Liver (tissue), 3 donors: Measurements from ENCODE around the gene PGS1.

Source experiments
- FOXA1 ChIP-seq: IDR thresholded peaks from 2 replicates; pipeline ENCODE4 v1.6.1; 2016; ENCODE audit warnings: antibody characterized with exemption
- GABPA ChIP-seq, 2 donors: IDR thresholded peaks in 1 of 2; conservative IDR thresholded peaks in 1 of 2; 2 replicates each; pipeline ENCODE4 v1.6.1; 2016; ENCODE audit warnings: antibody characterized with exemption in 2 of 2, mild to moderate bottlenecking in 1 of 2, moderate library complexity in 1 of 2
- JUND ChIP-seq, 2 donors: IDR thresholded peaks; 2 replicates each; pipeline ENCODE4 v1.6.1; 2016; ENCODE audit warnings: antibody characterized with exemption in 2 of 2
- MAX ChIP-seq: IDR thresholded peaks from 2 replicates; pipeline ENCODE4 v1.6.1; 2016; ENCODE audit warnings: antibody characterized with exemption
- RAD21 ChIP-seq, 2 donors: IDR thresholded peaks; 2 replicates each; pipeline ENCODE4 v1.6.1; 2016; ENCODE audit warnings: antibody characterized with exemption in 2 of 2, mild to moderate bottlenecking in 2 of 2
- YY1 ChIP-seq: IDR thresholded peaks from 2 replicates; pipeline ENCODE4 v1.6.1; 2016; ENCODE audit warnings: antibody characterized with exemption, mild to moderate bottlenecking
- ZBTB33 ChIP-seq: IDR thresholded peaks from 2 replicates; pipeline ENCODE4 v1.6.1; 2016; ENCODE audit warnings: antibody characterized with exemption
- TF ChIP-seq, protein P1 (sequence below): IDR thresholded peaks from 2 replicates; pipeline ENCODE4 v1.6.1; 2016; ENCODE audit warnings: antibody characterized with exemption, mild to moderate bottlenecking
- TF ChIP-seq, protein P2 (sequence below): fragments of 150-350 bp; IDR thresholded peaks from 2 replicates; pipeline ENCODE4 v1.5.1; 2017; ENCODE audit warnings: improper control_type of control experiment, low read depth, low read length; ENCODE audit not compliant: missing input control
- TF ChIP-seq, protein P3 (sequence below): IDR thresholded peaks from 2 replicates; pipeline ENCODE4 v1.6.1; 2016; ENCODE audit warnings: antibody characterized with exemption
- donor health status: healthy.
- donor health status: healthy.

- TF ChIP-seq, protein P1, sequence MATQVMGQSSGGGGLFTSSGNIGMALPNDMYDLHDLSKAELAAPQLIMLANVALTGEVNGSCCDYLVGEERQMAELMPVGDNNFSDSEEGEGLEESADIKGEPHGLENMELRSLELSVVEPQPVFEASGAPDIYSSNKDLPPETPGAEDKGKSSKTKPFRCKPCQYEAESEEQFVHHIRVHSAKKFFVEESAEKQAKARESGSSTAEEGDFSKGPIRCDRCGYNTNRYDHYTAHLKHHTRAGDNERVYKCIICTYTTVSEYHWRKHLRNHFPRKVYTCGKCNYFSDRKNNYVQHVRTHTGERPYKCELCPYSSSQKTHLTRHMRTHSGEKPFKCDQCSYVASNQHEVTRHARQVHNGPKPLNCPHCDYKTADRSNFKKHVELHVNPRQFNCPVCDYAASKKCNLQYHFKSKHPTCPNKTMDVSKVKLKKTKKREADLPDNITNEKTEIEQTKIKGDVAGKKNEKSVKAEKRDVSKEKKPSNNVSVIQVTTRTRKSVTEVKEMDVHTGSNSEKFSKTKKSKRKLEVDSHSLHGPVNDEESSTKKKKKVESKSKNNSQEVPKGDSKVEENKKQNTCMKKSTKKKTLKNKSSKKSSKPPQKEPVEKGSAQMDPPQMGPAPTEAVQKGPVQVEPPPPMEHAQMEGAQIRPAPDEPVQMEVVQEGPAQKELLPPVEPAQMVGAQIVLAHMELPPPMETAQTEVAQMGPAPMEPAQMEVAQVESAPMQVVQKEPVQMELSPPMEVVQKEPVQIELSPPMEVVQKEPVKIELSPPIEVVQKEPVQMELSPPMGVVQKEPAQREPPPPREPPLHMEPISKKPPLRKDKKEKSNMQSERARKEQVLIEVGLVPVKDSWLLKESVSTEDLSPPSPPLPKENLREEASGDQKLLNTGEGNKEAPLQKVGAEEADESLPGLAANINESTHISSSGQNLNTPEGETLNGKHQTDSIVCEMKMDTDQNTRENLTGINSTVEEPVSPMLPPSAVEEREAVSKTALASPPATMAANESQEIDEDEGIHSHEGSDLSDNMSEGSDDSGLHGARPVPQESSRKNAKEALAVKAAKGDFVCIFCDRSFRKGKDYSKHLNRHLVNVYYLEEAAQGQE = no peak
- TF ChIP-seq, protein P2, sequence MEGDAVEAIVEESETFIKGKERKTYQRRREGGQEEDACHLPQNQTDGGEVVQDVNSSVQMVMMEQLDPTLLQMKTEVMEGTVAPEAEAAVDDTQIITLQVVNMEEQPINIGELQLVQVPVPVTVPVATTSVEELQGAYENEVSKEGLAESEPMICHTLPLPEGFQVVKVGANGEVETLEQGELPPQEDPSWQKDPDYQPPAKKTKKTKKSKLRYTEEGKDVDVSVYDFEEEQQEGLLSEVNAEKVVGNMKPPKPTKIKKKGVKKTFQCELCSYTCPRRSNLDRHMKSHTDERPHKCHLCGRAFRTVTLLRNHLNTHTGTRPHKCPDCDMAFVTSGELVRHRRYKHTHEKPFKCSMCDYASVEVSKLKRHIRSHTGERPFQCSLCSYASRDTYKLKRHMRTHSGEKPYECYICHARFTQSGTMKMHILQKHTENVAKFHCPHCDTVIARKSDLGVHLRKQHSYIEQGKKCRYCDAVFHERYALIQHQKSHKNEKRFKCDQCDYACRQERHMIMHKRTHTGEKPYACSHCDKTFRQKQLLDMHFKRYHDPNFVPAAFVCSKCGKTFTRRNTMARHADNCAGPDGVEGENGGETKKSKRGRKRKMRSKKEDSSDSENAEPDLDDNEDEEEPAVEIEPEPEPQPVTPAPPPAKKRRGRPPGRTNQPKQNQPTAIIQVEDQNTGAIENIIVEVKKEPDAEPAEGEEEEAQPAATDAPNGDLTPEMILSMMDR = no peak
- TF ChIP-seq, protein P3, sequence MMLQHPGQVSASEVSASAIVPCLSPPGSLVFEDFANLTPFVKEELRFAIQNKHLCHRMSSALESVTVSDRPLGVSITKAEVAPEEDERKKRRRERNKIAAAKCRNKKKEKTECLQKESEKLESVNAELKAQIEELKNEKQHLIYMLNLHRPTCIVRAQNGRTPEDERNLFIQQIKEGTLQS = no peak
- TF ChIP-seq JUND (IDR thresholded peaks at IDR 0.05) = no peak
- no peak for TF ChIP-seq FOXA1
- TF ChIP-seq YY1 = peak; percentile 80
- TF ChIP-seq GABPA (IDR thresholded peaks at IDR 0.05 in 1 of 2, conservative IDR thresholded peaks at IDR 0.05 in 1 of 2) = peak; percentile 71 to 93
- no peak for TF ChIP-seq RAD21 (IDR thresholded peaks at IDR 0.05)
- no peak for TF ChIP-seq ZBTB33
- no peak for TF ChIP-seq MAX
Measured at GRCh38 chr17:78378225-78379130, at the start of gene PGS1.
